ENCODE results near the gene MALRD1. TPM values are rescaled to one million over a fixed set of nuclear protein-coding genes. Genes with fewer than 3 reads are reported as not detected.

The MALRD1 gene
- total RNA-seq, 2 donors from 2014 or later: 0.27 to 0.40 TPM

GRCh38 chr10:19745672-19746071 lies 697.1 kb downstream of the MALRD1 start:
- intact Hi-C loops (cut with DNase I): no loop called here
- no peaks in the 10 kb centered on the region for H3K9me3 ChIP-seq
- TF ChIP-seq CTCF (IDR thresholded peaks at IDR 0.05): no peak
- H3K9ac ChIP-seq (ENCODE audit: low read depth in 2 of 2, low read length in 2 of 2): no peak overlapping the region
- no peaks in the 10 kb centered on the region for H3K27me3 ChIP-seq
- no peaks in the 10 kb centered on the region for H3K4me1 ChIP-seq
- H3K36me3 ChIP-seq: no peaks in the 10 kb centered on the region
- no peak overlapping the region for H3K27ac ChIP-seq
- no peak overlapping the region for H3K4me3 ChIP-seq
- no peak for DNase-seq

DNA sequence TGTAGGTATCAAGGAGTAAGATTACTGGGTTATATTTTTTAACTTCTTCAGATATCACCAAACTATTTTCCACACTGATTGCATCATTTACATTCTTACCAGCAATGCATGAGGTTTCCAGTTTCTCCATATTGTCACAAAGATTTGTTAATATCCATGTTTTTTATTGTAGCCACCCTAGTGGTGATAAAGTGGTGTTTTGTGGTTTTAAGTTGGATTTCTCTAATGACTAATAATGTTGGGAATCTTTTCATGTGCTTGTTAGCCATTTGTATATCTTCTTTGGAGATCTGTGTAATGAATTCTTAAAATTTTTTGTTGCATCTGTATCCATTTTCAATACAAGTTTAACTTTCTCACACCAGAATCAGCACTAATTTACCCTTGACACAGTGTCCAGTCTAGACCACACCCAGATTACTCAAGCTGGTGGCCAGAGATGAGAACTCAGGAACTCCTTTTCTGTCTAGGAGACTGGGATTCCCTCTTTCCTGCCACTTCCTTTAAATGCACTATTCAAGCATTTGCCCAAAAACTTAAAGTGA lies 700.7 kb downstream of the MALRD1 start:
- Histone ChIP-seq H3K27ac (no peak overlapping the region), H3K9me3 (no peaks in the 10 kb centered on the region), H3K36me3 (no peaks in the 10 kb centered on the region), H3K27me3 (no peaks in the 10 kb centered on the region), H3K4me1 (no peaks in the 10 kb centered on the region), H3K4me3 (no peak overlapping the region), H3K9ac (ENCODE audit: low read depth in 2 of 2, low read length in 2 of 2) (no peak overlapping the region)
- intact Hi-C loops (cut with DNase I): no loop called here
- no peak for TF ChIP-seq CTCF (IDR thresholded peaks at IDR 0.05)
- no peak for DNase-seq

DNA sequence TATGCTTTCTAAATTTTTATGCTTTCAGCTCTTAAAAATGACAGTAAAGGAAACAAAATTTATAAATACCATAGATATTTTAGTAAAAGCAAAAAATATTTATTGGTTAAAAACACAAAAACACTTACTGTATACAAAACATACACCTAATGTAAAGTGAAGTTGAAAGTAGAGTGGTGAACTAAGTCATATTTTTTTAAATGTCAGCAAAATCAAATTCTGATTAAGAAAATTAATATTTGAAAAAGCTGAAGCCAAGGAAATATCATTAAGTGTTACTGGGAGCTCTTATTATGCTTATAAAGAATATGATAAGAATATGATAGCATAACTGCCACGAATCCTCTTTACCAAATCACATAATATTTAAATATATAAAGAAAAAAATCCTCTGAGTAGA lies 702.4 kb downstream of the MALRD1 start:
- H3K9ac ChIP-seq (ENCODE audit: low read depth in 2 of 2, low read length in 2 of 2): no peak overlapping the region
- no peak for DNase-seq
- intact Hi-C loops (cut with DNase I): no loop called here
- no peak for TF ChIP-seq CTCF (IDR thresholded peaks at IDR 0.05)
- H3K4me1 ChIP-seq: no peaks in the 10 kb centered on the region
- no peak overlapping the region for H3K27ac ChIP-seq
- H3K9me3 ChIP-seq: no peaks in the 10 kb centered on the region
- no peaks in the 10 kb centered on the region for H3K27me3 ChIP-seq
- no peaks in the 10 kb centered on the region for H3K36me3 ChIP-seq
- no peak overlapping the region for H3K4me3 ChIP-seq

DNA sequence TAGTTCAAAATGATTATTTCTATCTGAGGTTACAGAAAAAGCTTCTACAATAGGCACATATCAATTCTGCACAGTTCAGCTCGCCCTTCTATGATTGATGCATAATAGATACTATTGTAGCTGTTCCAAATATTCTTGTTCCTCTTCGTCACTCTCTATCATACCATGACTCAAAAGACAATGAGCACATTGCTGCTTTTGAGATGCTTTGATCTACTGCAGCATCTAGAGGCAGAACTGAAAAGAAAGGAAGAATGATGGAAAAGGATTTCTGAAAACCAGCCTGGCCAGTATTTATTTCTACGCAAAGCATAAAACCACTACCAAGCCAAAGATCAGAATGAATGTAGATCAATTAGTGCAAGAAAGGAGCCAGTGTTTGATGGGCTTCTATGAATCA lies 708.3 kb downstream of the MALRD1 start:
- H3K4me1 ChIP-seq: no peaks in the 10 kb centered on the region
- TF ChIP-seq CTCF (IDR thresholded peaks at IDR 0.05): no peak
- DNase-seq: no peak
- no peaks in the 10 kb centered on the region for H3K9me3 ChIP-seq
- intact Hi-C loops (cut with DNase I): no loop called here
- H3K36me3 ChIP-seq: no peaks in the 10 kb centered on the region
- H3K4me3 ChIP-seq: no peak overlapping the region
- H3K27ac ChIP-seq: no peak overlapping the region
- no peak overlapping the region for H3K9ac ChIP-seq (ENCODE audit: low read depth in 2 of 2, low read length in 2 of 2)
- no peaks in the 10 kb centered on the region for H3K27me3 ChIP-seq

DNA sequence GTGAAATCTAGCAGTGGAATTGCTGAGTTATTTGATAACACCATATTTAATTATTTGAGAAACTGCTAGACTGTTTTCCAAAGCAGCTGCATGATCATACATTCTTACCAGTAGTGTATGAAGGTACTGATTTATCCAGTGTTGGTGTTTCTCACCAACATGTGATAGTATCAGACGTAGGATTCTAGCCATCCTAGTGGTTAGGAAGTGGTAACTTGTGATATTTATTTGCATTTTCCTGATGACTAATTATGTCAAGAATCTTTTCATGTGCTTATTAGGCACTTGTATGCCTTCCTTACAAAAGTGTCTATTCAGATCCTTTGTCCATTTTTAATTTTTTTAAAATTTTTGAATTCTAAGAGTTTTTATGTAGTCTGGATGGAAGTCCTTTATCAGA lies 713.4 kb downstream of the MALRD1 start:
- Histone ChIP-seq H3K4me3 (no peak overlapping the region), H3K27me3 (no peaks in the 10 kb centered on the region), H3K27ac (no peak overlapping the region), H3K9ac (ENCODE audit: low read depth in 2 of 2, low read length in 2 of 2) (no peak overlapping the region), H3K9me3 (no peaks in the 10 kb centered on the region), H3K36me3 (no peaks in the 10 kb centered on the region), H3K4me1 (no peaks in the 10 kb centered on the region)
- intact Hi-C loops (cut with DNase I): no loop called here
- TF ChIP-seq CTCF (IDR thresholded peaks at IDR 0.05): no peak
- no peak for DNase-seq

Data from colonic mucosa (tissue), 4 donors.